ENCODE results near the gene RFC4. TPM values are rescaled to one million over a fixed set of nuclear protein-coding genes. Genes with fewer than 3 reads are reported as not detected.

Gene RFC4
- total and polyA plus RNA-seq, 2 of the 8 experiments (the other 6 are each of a cell fraction or from before 2014, with no cell fraction given): 21.8 to 86.9 TPM

- TF ChIP-seq CHD7 (IDR thresholded peaks at IDR 0.05; ENCODE audit: insufficient replicate concordance, low read length) (no peak), SP2 (IDR thresholded peaks at IDR 0.05; ENCODE audit: low read length) (no peak), KDM1A (IDR thresholded peaks at IDR 0.05; ENCODE audit: borderline replicate concordance, low read length) (no peak), CBX5 (IDR thresholded peaks at IDR 0.05; ENCODE audit: low read depth, low read length) (no peak), JUND (IDR thresholded peaks at IDR 0.05; ENCODE audit: low read length) (no peak), HDAC6 (IDR thresholded peaks at IDR 0.05; ENCODE audit: low read depth, low read length) (no peak), E2F6 (IDR thresholded peaks at IDR 0.05) (no peak), TEAD4 (IDR thresholded peaks at IDR 0.05; ENCODE audit: low read depth, low read length) (no peak), SP4 (IDR thresholded peaks at IDR 0.05; ENCODE audit: low read length) (no peak), GABPA (IDR thresholded peaks at IDR 0.05; ENCODE audit: borderline replicate concordance, insufficient read depth, low read length) (no peak)
These were observed 63.5 kb downstream of the RFC4 start (continued) for GRCh38 chr3:186742618-186743380.

Data from H1 (cell line).